Kidney (tissue), 14 donors: Measurements from ENCODE around the gene HSBP1L1. TPM values are rescaled to one million over a fixed set of nuclear protein-coding genes. Genes with fewer than 3 reads are reported as not detected.

Experiments used
- DNase-seq, 5 donors: peaks; one replicate each; pipeline ENCODE4 v3.0.0-alpha.2; 2013 to 2020
- FAIRE-seq: peaks from 2 replicates; lab custom pipeline; 2012; peaks lifted over from hg19 to GRCh38; lab: Jason Lieb, UNC
- H3K27ac ChIP-seq, 2 donors: one replicate each; pipeline ENCODE4 v1.7.0; 2013; ENCODE audit warnings: low read depth in 2 of 2, low read length in 2 of 2, inconsistent platforms in 1 of 2
- H3K27me3 ChIP-seq: one replicate; pipeline ENCODE4 v1.7.1; 2013; ENCODE audit warnings: low read length, inconsistent platforms; ENCODE audit not compliant: control insufficient read depth, insufficient read depth
- H3K36me3 ChIP-seq, 3 donors: one replicate each; pipeline versions ENCODE4 v1.7.0 to v1.7.1; 2013; ENCODE audit warnings: low read length in 3 of 3, control low read depth in 1 of 3, inconsistent platforms in 1 of 3; ENCODE audit not compliant: insufficient read depth in 3 of 3, control insufficient read depth in 2 of 3
- H3K4me1 ChIP-seq, 3 donors: one replicate each; pipeline versions ENCODE4 v1.7.0 to v1.7.1; 2013; ENCODE audit warnings: low read length in 3 of 3, inconsistent platforms in 1 of 3, low read depth in 1 of 3; ENCODE audit not compliant: control insufficient read depth in 2 of 3, insufficient read depth in 2 of 3
- H3K4me3 ChIP-seq, 3 donors: one replicate each; pipeline versions ENCODE4 v1.7.0 to v1.8.1; 2013; ENCODE audit warnings: low read length in 3 of 3, control low read depth in 1 of 3, inconsistent platforms in 1 of 3
- H3K9ac ChIP-seq, 3 donors: one replicate each; pipeline versions ENCODE4 v1.7.0 to v1.7.1; 2013; ENCODE audit warnings: low read length in 3 of 3, control low read depth in 1 of 3, inconsistent platforms in 1 of 3
- H3K9me3 ChIP-seq, 3 donors: one replicate each; pipeline versions ENCODE4 v1.7.0 to v1.7.1; 2013; ENCODE audit warnings: low read length in 3 of 3, control low read depth in 1 of 3, inconsistent platforms in 1 of 3; ENCODE audit not compliant: control insufficient read depth in 2 of 3, insufficient read depth in 1 of 3
- CTCF ChIP-seq: IDR thresholded peaks from 3 replicates; pipeline ENCODE4 v1.5.1; 2012; ENCODE audit warnings: mild to moderate bottlenecking, moderate library complexity, borderline replicate concordance; ENCODE audit not compliant: insufficient read depth; ENCODE audit errors: extremely low read depth
- intact Hi-C: fragments of 100-400 bp; cut with DNase I; formaldehyde crosslinking; loops from one replicate; pipeline ENCODE4 v1.11.1; 2022
- polyA plus RNA-seq: library from polyadenylated mRNA; stranded (reverse); fragments of 350-450 nt; fragmentation: Illumina TruSeq; extraction: RNeasy Lipid Tissue Mini Kit (QIAGEN cat#74804); gene quantifications from one replicate; pipeline ENCODE4 v1.2.3, GENCODE V29; 2014; ENCODE audit warnings: low read depth, low replicate concordance; ENCODE audit not compliant: insufficient read depth
- total RNA-seq: library from RNA; stranded (reverse); fragmentation: NEBNext Ultra II Directional; extraction: Animal tissue kit (Norgen Biotek cat#: 25700); gene quantifications from one replicate; pipeline ENCODE4 v1.2.1, GENCODE V29; 2021
- donor health status: control.
- donor health status: control.
- donor health status: control.
- donor health status: control.
- donor health status: control.
- donor health status: DM: yes; HTN: yes; CAD: no.
- donor health status: Normal renal cell carcinoma (clear cell type).

Gene HSBP1L1
- total and polyA plus RNA-seq, 2 donors from 2014 or later = 26.0 to 43.6 TPM

- DNase-seq (no peak), FAIRE-seq (no peak)
- H3K27me3 ChIP-seq = no peaks in the 10 kb centered on the region
- H3K27ac ChIP-seq = no peak overlapping the region
- intact Hi-C loops = no loop called here
- no peak for TF ChIP-seq CTCF
- H3K4me1 ChIP-seq = peaks cover 0 to 1% (median under 1%) of the 10 kb centered on the region in 3 donors
- H3K9ac ChIP-seq = no peak overlapping the region
- H3K36me3 ChIP-seq = peaks cover 2 to 30% (median 12%) of the 10 kb centered on the region in 3 donors
- no peak overlapping the region for H3K4me3 ChIP-seq
- no peaks in the 10 kb centered on the region for H3K9me3 ChIP-seq
These were observed 6.1 kb downstream of the HSBP1L1 start for GRCh38 chr18:79970419-79971133.

GRCh38 chr18:79971211-79971952 is 6.9 kb downstream of the HSBP1L1 start:
- Histone ChIP-seq H3K4me1 (no peaks in the 10 kb centered on the region), H3K27ac (no peak overlapping the region), H3K4me3 (no peak overlapping the region), H3K9me3 (no peaks in the 10 kb centered on the region), H3K36me3 (peaks cover 2 to 38% (median 12%) of the 10 kb centered on the region in 3 donors), H3K27me3 (no peaks in the 10 kb centered on the region), H3K9ac (no peak overlapping the region)
- no peak for DNase-seq
- intact Hi-C loops = no loop called here
- TF ChIP-seq CTCF = no peak
- FAIRE-seq = no peak

GRCh38 chr18:79971986-79972385 is 7.5 kb downstream of the HSBP1L1 start:
- intact Hi-C loops = no loop called here
- H3K36me3 ChIP-seq = peaks cover 2 to 40% (median 12%) of the 10 kb centered on the region in 3 donors
- no peak for TF ChIP-seq CTCF

More at GRCh38 chr18:79971986-79972385, 7.5 kb downstream of the HSBP1L1 start:
- no peak for DNase-seq
- no peak for FAIRE-seq
- Histone ChIP-seq H3K9me3 (no peaks in the 10 kb centered on the region), H3K27me3 (no peaks in the 10 kb centered on the region), H3K4me3 (no peak overlapping the region), H3K9ac (no peak overlapping the region), H3K27ac (no peak overlapping the region), H3K4me1 (no peaks in the 10 kb centered on the region)
